Loucy (cell line): ENCODE results near the gene TEX2.
A peak's percentile ranks its signal among the peaks of the same experiment; 100 is the strongest.

Source experiments
- H2AFZ ChIP-seq: fragments of 200-600 bp; sonication (generic); 2 replicates; pipeline ENCODE4 v1.6.0; 2016; ENCODE audit warnings: antibody characterized with exemption, mild to moderate bottlenecking, low read length, moderate library complexity
- H3F3A ChIP-seq: fragments of 200-600 bp; 2 replicates; pipeline ENCODE4 v1.6.0; 2016; ENCODE audit warnings: antibody characterized with exemption, low read depth, mild to moderate bottlenecking
- H3K27me3 ChIP-seq: fragments of 200-600 bp; sonication (generic); 2 replicates; pipeline ENCODE4 v1.6.1; 2014; ENCODE audit warnings: low read length, mild to moderate bottlenecking; ENCODE audit not compliant: insufficient read depth, poor library complexity, severe bottlenecking
- H3K36me3 ChIP-seq: fragments of 200-600 bp; sonication (generic); 2 replicates; pipeline ENCODE4 v1.6.1; 2016; ENCODE audit warnings: low read length; ENCODE audit not compliant: insufficient read depth
- H3K4me1 ChIP-seq: fragments of 200-600 bp; sonication (generic); 2 replicates; pipeline ENCODE4 v1.5.1; 2014; ENCODE audit warnings: low read length, mild to moderate bottlenecking; ENCODE audit not compliant: insufficient read depth, poor library complexity, severe bottlenecking
- H3K4me2 ChIP-seq: fragments of 200-600 bp; sonication (generic); 2 replicates; pipeline ENCODE4 v1.6.0; 2014; ENCODE audit warnings: antibody characterized with exemption, low read length, low read depth, mild to moderate bottlenecking; ENCODE audit not compliant: poor library complexity, severe bottlenecking
- H3K4me3 ChIP-seq: fragments of 200-600 bp; sonication (generic); 2 replicates; pipeline ENCODE4 v1.5.1; 2014; ENCODE audit warnings: low read length, mild to moderate bottlenecking, mixed read lengths; ENCODE audit not compliant: poor library complexity, severe bottlenecking
- H3K79me2 ChIP-seq: fragments of 200-600 bp; sonication (generic); 2 replicates; pipeline ENCODE4 v1.6.1; 2014; ENCODE audit warnings: low read length; ENCODE audit not compliant: insufficient read depth
- H3K9ac ChIP-seq: fragments of 200-600 bp; sonication (generic); 2 replicates; pipeline ENCODE4 v1.6.0; 2014; ENCODE audit warnings: mild to moderate bottlenecking, low read depth, low read length, moderate library complexity; ENCODE audit not compliant: poor library complexity, severe bottlenecking
- H3K9me2 ChIP-seq: fragments of 200-600 bp; sonication (generic); replicated peaks from 2 replicates; pipeline ENCODE4 v1.6.1; 2016; ENCODE audit warnings: low read depth, low read length, mixed read lengths
- H3K9me3 ChIP-seq: fragments of 200-600 bp; sonication (generic); 2 replicates; pipeline ENCODE4 v1.6.1; 2014; ENCODE audit warnings: mild to moderate bottlenecking, antibody characterized with exemption, low read length, low read depth; ENCODE audit not compliant: insufficient read depth
- H4K20me1 ChIP-seq: fragments of 200-600 bp; sonication (generic); 2 replicates; pipeline ENCODE4 v1.6.0; 2014; ENCODE audit warnings: antibody characterized with exemption, low read length, mild to moderate bottlenecking; ENCODE audit not compliant: insufficient read depth, poor library complexity, severe bottlenecking
- EZH2phosphoT487 ChIP-seq: fragments of 200-600 bp; IDR thresholded peaks from 2 replicates; pipeline ENCODE4 v1.6.1; 2018; ENCODE audit warnings: antibody characterized with exemption, mild to moderate bottlenecking, moderate library complexity, borderline replicate concordance
- TF ChIP-seq, protein P1 (sequence below): fragments of 200-600 bp; sonication (generic); conservative IDR thresholded peaks from 2 replicates; pipeline ENCODE4 v1.5.1; 2014; ENCODE audit warnings: mild to moderate bottlenecking, antibody characterized with exemption, low read length

Gene TEX2

DNA sequence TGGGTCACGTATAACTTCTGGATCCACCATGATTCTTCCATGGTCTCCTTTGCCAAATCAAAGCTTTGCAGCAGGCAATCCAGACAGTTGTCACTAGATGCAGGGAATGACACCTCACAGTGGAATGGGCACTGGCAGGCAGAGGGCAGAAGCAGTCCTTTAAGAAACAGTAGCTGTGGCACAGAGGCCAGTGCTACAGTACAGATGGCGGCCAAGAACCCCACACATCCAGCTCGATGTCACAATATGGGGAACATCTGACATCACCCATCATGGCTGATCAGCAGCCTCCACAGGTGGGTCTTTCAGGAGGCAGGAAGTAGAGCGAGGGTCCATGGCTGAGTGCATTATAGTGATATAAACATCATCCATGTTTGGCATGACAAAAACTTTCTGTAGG, 114.4 kb downstream of the TEX2 start:
- H3F3A ChIP-seq, result no peaks in the 10 kb centered on the region
- no peaks in the 10 kb centered on the region for H3K9me2 ChIP-seq
- no peaks in the 10 kb centered on the region for H3K9me3 ChIP-seq
- peaks cover 26% of the 10 kb centered on the region for H3K79me2 ChIP-seq
- H3K4me1 ChIP-seq, result peaks cover 11% of the 10 kb centered on the region
- H4K20me1 ChIP-seq, result peaks cover 17% of the 10 kb centered on the region
- H3K9ac ChIP-seq, result peak overlapping the region; percentile 95
- H3K4me2 ChIP-seq, result no peak overlapping the region
- peaks cover 19% of the 10 kb centered on the region; the same call in 1 of the 2 replicates for H3K36me3 ChIP-seq
- no peak overlapping the region for H3K4me3 ChIP-seq
- no peaks in the 10 kb centered on the region for H3K27me3 ChIP-seq
- no peak overlapping the region for H2AFZ ChIP-seq
- TF ChIP-seq, protein P1, sequence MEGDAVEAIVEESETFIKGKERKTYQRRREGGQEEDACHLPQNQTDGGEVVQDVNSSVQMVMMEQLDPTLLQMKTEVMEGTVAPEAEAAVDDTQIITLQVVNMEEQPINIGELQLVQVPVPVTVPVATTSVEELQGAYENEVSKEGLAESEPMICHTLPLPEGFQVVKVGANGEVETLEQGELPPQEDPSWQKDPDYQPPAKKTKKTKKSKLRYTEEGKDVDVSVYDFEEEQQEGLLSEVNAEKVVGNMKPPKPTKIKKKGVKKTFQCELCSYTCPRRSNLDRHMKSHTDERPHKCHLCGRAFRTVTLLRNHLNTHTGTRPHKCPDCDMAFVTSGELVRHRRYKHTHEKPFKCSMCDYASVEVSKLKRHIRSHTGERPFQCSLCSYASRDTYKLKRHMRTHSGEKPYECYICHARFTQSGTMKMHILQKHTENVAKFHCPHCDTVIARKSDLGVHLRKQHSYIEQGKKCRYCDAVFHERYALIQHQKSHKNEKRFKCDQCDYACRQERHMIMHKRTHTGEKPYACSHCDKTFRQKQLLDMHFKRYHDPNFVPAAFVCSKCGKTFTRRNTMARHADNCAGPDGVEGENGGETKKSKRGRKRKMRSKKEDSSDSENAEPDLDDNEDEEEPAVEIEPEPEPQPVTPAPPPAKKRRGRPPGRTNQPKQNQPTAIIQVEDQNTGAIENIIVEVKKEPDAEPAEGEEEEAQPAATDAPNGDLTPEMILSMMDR, result peak; percentile 28; the same call in 1 of the 2 replicates
- no peak for TF ChIP-seq EZH2phosphoT487

DNA sequence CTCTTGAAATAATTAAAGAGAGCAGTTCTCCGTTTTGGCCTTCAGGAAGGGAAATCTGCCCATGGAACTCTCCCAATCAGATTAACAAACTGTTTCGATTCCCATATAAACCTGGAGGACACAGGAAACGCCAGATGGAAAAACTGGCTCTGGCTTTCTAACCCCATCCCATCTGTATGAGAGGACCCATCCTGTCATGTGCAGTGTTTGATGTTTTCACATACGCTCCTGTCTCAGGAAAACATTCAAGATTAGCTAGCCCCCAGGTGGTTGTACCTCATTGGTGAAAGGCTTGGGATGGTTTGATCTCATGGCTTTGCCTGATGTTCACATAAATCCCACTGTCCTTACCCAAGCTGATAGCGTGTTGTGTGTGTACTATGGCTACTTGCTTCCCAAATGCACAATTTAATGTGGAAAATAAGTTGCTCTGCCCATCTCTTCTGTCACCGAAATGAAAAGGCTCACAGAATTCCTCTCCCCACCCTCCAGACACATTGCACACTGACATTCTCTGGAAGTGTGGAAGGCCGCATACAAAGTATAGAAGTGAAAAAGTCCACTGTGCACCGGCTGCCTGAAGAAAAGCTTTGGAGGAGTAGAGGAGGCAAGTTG, 114.9 kb downstream of the TEX2 start:
- Histone ChIP-seq H4K20me1 (peaks cover 17% of the 10 kb centered on the region), H3F3A (no peaks in the 10 kb centered on the region), H3K4me2 (peak overlapping the region; percentile 86), H3K9ac (peak overlapping the region; percentile 95), H3K4me1 (peaks cover 11% of the 10 kb centered on the region), H3K9me3 (no peaks in the 10 kb centered on the region), H3K27me3 (no peaks in the 10 kb centered on the region), H3K79me2 (peaks cover 26% of the 10 kb centered on the region), H3K9me2 (no peaks in the 10 kb centered on the region), H3K4me3 (peak overlapping the region; percentile 84), H2AFZ (no peak overlapping the region), H3K36me3 (peaks cover 14% of the 10 kb centered on the region; the same call in 1 of the 2 replicates)
- no peak for TF ChIP-seq EZH2phosphoT487
- TF ChIP-seq, protein P1, result no peak

- Histone ChIP-seq H3K9me3 (no peaks in the 10 kb centered on the region), H3K4me3 (peak overlapping the region; percentile 84), H3K79me2 (peaks cover 26% of the 10 kb centered on the region), H4K20me1 (peaks cover 17% of the 10 kb centered on the region), H3K9me2 (no peaks in the 10 kb centered on the region), H3K27me3 (no peaks in the 10 kb centered on the region), H3K36me3 (peaks cover 11% of the 10 kb centered on the region; the same call in 1 of the 2 replicates), H3F3A (no peaks in the 10 kb centered on the region), H3K4me2 (peak overlapping the region; percentile 86), H3K9ac (peak overlapping the region; percentile 95), H3K4me1 (peaks cover 11% of the 10 kb centered on the region), H2AFZ (no peak overlapping the region)
- TF ChIP-seq, protein P1, result no peak
- no peak for TF ChIP-seq EZH2phosphoT487
Measured at GRCh38 chr17:64147110-64148016, 115.7 kb downstream of the TEX2 start.
